ENCODE results near the gene RPL31.

GRCh38 chr2:101030866-101031554 lies 28.9 kb downstream of the RPL31 start:
- TF ChIP-seq ZNF274 (IDR thresholded peaks at IDR 0.05; ENCODE audit: low read depth, low read length) (no peak), YY1 (IDR thresholded peaks at IDR 0.05; ENCODE audit: insufficient read depth, insufficient read length) (no peak), SUZ12 (IDR thresholded peaks at IDR 0.05; ENCODE audit: extremely low read depth, insufficient read depth, insufficient read length) (no peak)

All from NT2/D1 (cell line).